ES-I3 (cell line): ENCODE results near the gene PRKACB.

Source experiments
- H3K36me3 ChIP-seq: 2 replicates; pipeline ENCODE4 v1.6.1; 2013; ENCODE audit warnings: mild to moderate bottlenecking, low read length, control low read depth, moderate library complexity; ENCODE audit not compliant: insufficient read depth
- H3K4me1 ChIP-seq: 2 replicates; pipeline ENCODE4 v1.6.1; 2013; ENCODE audit warnings: mild to moderate bottlenecking, control low read depth, low read length; ENCODE audit not compliant: insufficient read depth
- H3K9ac ChIP-seq: 2 replicates; pipeline ENCODE4 v1.6.1; 2013; ENCODE audit warnings: low read depth, mild to moderate bottlenecking, low read length, moderate library complexity
- H3K9me3 ChIP-seq: 2 replicates; pipeline ENCODE4 v1.6.1; 2013; ENCODE audit warnings: mild to moderate bottlenecking, low read length, moderate library complexity; ENCODE audit not compliant: control insufficient read depth, insufficient read depth

The PRKACB gene

GRCh38 chr1:84135341-84135740, 8.7 kb upstream of the PRKACB start:
- H3K4me1 ChIP-seq, result no peaks in the 10 kb centered on the region
- H3K9me3 ChIP-seq, result no peaks in the 10 kb centered on the region
- no peaks in the 10 kb centered on the region for H3K36me3 ChIP-seq
- H3K9ac ChIP-seq, result no peak overlapping the region

DNA sequence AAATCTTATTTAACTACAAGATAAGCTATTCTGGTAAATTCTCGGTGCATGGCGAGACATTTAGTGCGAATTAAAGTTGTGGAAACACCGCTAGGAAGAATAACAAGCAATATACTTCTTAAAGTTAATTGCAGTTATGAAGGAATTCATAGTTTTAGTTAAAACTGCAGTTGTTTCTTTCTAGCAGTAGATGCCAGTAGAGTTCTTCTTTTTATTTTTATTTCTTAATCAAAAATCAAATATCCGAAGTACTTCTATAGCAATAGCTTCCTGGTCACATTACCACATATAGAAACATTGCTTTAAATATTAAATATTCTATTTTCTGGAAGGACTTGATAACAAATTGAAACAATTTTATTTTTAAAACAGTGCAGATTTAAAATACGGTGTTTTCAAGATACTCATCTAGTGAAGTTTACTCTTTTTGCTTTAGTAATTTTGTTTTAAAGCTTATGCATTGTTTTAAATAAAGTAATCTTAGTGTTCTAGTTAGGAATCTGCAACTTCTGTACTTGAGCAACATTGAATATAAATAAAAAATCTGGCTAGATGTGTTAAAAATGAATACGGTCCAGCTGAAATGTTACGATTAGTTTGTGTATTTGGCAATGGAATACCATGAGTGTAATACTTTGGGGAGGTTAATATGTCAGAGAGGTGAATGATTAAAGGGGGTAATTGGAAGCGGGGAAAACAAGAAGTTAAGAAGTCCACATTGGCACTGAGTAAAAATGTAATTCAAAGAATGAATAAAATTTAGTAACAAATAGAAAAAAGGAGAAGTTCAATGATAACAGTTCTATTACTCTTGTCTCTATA, 2.7 kb upstream of the PRKACB start:
- Histone ChIP-seq H3K36me3 (no peaks in the 10 kb centered on the region), H3K4me1 (no peaks in the 10 kb centered on the region), H3K9ac (no peak overlapping the region), H3K9me3 (no peaks in the 10 kb centered on the region)

GRCh38 chr1:84145068-84145467, 997 bp downstream of the PRKACB start:
- no peak overlapping the region for H3K9ac ChIP-seq

DNA sequence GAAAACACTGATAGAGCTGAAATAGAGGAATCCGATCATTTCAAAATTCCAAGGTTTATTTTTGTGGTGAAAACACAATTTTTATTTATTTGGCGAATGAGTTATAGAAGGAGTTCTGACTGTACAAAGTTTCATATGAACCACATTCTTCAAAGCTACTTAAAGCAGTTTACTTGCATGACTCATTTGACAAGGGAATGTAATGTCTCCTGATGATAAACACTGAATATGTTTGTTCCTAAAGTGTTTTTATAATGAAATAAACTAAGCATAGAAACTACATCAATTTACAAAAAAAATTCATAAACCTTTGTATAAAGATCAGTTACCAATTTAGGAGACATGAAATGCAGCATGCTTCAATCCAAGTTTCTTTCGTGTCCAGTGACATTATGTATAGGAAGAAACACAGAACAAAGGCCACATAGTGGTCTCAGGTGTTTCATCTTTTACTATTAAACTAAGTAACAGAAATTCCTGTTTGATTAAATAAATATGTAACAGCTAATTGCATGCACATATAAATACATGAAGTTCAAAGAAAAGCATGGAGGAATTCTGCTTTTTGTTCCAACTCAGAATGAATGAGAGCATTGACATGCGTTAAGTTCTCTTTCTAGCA, 2.5 kb downstream of the PRKACB start:
- no peaks in the 10 kb centered on the region for H3K36me3 ChIP-seq
- H3K9ac ChIP-seq, result no peak overlapping the region
- H3K9me3 ChIP-seq, result no peaks in the 10 kb centered on the region
- no peaks in the 10 kb centered on the region for H3K4me1 ChIP-seq

More at GRCh38 chr1:84145068-84145467, 997 bp downstream of the PRKACB start:
- Histone ChIP-seq H3K36me3 (no peaks in the 10 kb centered on the region), H3K4me1 (no peaks in the 10 kb centered on the region), H3K9me3 (no peaks in the 10 kb centered on the region)

DNA sequence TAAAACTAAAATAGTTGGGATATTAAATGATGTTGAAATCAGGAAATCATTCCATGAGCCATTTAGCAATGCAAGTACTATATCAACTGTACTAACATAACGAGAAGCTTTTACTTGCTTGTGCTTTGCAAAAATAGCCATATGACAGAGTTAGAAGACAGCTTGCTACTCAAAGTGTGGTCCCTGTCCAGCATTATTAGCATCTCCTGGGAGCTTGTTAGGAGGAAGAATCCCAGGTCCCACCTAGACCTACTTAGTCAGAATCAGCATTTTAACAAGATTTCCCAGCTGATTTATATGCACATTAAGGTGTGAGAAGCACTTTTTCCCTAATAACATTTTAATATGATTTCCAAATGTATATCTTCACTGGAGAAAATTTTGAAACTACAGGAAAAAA, 4.7 kb downstream of the PRKACB start:
- Histone ChIP-seq H3K36me3 (no peaks in the 10 kb centered on the region), H3K9me3 (no peaks in the 10 kb centered on the region), H3K4me1 (no peaks in the 10 kb centered on the region), H3K9ac (no peak overlapping the region)

GRCh38 chr1:84152649-84153056, 8.6 kb downstream of the PRKACB start:
- Histone ChIP-seq H3K36me3 (no peaks in the 10 kb centered on the region), H3K4me1 (no peaks in the 10 kb centered on the region), H3K9ac (no peak overlapping the region), H3K9me3 (no peaks in the 10 kb centered on the region)

GRCh38 chr1:84155517-84155916, 11.4 kb downstream of the PRKACB start:
- Histone ChIP-seq H3K36me3 (no peaks in the 10 kb centered on the region), H3K9ac (no peak overlapping the region), H3K9me3 (no peaks in the 10 kb centered on the region), H3K4me1 (no peaks in the 10 kb centered on the region)

DNA sequence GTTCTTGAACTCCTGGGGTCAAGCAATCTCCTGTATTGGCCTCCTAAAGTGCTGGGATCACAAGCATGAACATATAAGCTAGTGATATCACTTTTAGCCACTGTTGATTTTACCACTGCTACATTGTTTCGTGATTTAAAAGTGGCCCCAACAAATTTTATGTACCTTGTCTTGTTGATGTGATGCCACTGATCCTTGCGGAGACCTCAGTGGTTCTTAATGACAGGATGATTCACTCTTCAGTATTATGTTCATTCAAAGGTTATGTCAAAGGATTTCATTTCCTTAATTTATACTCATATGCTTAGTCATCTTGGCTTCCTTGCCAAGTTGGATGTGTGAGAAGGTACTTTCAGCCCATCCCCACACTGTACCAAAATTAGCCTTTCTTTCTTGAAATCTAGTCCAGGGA, 12.1 kb downstream of the PRKACB start:
- no peaks in the 10 kb centered on the region for H3K36me3 ChIP-seq
- no peaks in the 10 kb centered on the region for H3K9me3 ChIP-seq
- H3K4me1 ChIP-seq, result no peaks in the 10 kb centered on the region
- H3K9ac ChIP-seq, result no peak overlapping the region

DNA sequence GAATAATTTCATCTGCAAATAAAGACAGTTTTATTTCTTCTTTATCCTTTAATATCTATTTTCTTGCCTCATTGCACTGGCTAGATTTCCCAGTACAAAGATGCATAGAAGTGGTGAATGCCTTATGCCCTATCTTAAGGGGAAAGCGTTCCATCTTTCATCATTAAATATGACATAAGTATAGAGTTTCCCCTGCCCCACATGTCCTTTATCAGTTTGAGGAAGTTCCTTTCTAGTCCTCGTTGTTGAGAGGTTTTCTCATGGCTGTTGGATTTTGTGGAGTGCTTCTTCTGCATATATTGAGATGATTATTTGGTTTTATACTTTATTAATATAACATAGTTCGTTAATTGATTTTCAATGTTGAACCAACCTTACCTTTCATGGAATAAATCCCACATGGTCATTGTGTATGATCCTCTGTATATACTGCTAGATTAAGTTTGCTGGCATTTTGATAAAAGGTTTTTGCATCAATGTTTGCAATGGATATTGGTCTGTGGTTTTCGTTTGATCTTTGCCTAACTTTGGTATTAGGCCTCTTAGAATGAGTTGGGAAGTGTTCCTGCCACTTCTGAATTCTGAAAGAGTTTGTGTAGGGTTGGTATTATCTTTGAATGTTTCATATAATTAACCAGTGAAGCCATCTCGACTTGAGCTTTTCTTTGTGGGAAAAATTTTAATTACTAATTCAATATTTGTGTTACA, 15.6 kb downstream of the PRKACB start:
- no peaks in the 10 kb centered on the region for H3K36me3 ChIP-seq
- H3K9ac ChIP-seq, result no peak overlapping the region
- H3K4me1 ChIP-seq, result no peaks in the 10 kb centered on the region
- H3K9me3 ChIP-seq, result no peaks in the 10 kb centered on the region

DNA sequence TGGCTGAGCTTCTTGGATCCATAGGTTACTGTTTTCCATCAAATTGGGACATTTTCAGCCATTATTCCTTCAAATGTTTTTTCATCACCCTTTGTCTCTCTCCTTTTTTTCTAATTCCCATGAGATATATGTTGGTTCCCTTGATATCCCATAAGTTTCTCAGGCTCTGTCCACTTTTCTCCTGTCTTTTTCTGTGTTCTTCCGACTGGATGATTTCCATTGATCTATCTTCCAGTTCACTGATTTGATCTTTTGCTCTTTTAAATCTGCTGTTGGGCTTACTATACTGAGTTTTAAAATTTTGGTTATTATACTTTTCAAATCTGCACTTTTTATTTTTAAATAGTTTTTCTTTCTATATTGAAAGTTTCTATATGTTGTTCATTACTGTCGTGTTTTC, 18.2 kb downstream of the PRKACB start:
- Histone ChIP-seq H3K9ac (no peak overlapping the region), H3K36me3 (no peaks in the 10 kb centered on the region), H3K9me3 (no peaks in the 10 kb centered on the region), H3K4me1 (no peaks in the 10 kb centered on the region)

DNA sequence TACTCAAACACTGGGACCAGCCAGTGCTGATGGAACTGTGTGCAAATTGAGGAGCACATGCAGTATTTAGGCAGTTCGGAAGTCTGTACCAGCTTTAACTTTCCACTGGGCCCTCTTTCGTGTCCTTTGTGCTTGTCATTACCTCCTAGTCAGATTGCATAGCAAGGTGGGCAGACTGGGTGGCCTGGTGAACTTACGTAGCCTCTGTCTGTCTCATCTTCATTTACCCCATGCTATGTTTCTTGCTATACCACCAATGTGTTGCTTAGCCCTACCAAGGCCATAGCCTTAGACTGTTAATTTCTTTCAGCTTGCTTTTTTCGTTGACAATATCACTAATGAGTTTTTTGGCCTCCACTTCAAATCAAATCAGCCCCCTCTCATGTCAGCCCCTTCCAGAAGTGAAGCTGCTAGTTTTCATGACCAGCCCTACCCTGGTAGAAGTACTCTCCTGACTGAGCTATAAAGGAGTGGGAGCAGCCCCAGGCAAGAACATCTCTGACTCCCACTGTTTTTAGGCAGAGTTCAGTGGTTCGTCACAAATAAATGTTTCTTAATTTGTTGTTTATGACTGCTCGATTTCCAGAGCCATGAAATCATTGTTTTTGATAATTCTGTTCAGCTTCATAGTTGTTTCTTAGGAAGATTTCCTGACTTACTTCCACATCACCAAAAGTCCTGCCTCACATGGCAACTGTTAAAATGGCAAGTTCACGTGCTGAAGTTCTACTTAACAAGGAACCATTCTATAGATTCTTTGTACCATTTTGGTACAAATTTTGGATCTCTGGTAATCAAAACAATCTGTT, 19.3 kb downstream of the PRKACB start:
- Histone ChIP-seq H3K36me3 (no peaks in the 10 kb centered on the region), H3K4me1 (no peaks in the 10 kb centered on the region), H3K9ac (no peak overlapping the region), H3K9me3 (no peaks in the 10 kb centered on the region)

DNA sequence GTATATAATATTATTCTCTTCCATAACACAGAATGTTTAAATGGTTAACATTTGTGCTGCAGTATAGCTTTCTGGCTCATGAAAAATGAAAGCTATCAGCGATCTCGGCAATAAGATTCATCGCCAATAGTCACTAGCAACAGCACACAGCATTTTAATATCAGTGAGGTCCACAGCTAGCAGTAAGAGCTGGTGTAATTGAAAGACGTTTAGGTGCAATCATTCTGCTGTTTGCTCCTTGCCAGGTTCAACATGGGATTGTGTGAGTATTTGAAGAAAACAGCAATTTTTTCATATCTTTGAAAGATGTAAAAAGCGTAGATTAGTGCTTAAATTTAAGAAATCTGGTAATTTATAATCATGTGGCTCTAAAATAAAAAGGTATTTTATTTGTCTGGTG, 20.1 kb downstream of the PRKACB start:
- H3K9me3 ChIP-seq, result no peaks in the 10 kb centered on the region
- H3K36me3 ChIP-seq, result no peaks in the 10 kb centered on the region
- no peak overlapping the region for H3K9ac ChIP-seq
- H3K4me1 ChIP-seq, result no peaks in the 10 kb centered on the region

DNA sequence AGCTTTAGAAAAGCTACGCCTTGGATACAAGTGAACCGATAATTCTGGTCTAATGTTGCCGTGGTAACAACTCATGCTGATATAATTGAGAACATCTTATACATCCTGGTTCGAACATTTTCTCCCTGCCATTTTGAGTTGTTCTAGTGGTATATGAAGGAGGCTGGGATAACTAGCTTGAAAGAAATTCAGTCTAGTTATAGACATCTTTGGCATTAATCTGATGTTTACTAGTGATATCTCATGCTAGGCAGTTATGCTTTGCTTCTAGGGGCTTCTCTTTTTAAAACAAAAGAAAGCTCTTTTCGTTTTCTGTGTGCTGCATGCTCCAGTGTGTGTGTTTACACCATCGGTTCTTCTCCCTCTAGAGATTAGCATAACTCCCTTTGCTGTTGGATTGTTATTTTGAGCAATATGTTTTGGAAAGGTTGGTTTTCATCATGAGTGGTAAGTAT, 20.5 kb downstream of the PRKACB start:
- Histone ChIP-seq H3K9ac (no peak overlapping the region), H3K9me3 (no peaks in the 10 kb centered on the region), H3K36me3 (no peaks in the 10 kb centered on the region), H3K4me1 (no peaks in the 10 kb centered on the region)

- H3K36me3 ChIP-seq, result no peaks in the 10 kb centered on the region
- H3K9me3 ChIP-seq, result no peaks in the 10 kb centered on the region
- H3K4me1 ChIP-seq, result no peaks in the 10 kb centered on the region
- no peak overlapping the region for H3K9ac ChIP-seq
Measured at GRCh38 chr1:84165601-84166000, 21.5 kb downstream of the PRKACB start.
